HG03066 (cell line): ENCODE measurements around the gene IPPK.

Experiments
- ATAC-seq: cut with Tn5 transposase; IDR thresholded peaks from one replicate; pipeline ENCODE4 v1.9.1; 2021; ENCODE audit warnings: low read depth; ENCODE audit not compliant: unreplicated experiment

The IPPK gene

DNA sequence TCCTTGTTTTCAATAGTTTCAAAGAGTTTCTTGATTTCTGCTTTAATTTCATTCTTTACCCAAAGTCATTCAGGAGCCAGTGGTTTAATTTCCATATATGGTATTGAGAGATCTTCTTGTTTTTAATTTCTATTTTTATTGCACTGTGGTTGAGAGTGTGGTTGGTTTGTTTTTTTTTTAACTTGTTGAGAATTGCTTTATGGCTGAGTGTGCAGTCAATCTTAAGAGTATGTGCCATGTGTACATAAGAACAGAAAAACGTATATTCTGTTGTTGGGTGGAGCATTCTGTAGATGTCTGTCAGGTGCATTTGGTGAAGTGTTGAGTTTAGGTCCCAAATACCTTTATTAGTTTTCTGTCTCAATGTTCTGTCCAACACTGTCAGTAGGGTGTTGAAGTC, 26.7 kb upstream of the IPPK start:
- ATAC-seq = no peak

GRCh38 chr9:92686954-92687353, 17.0 kb upstream of the IPPK start:
- no peak for ATAC-seq

DNA sequence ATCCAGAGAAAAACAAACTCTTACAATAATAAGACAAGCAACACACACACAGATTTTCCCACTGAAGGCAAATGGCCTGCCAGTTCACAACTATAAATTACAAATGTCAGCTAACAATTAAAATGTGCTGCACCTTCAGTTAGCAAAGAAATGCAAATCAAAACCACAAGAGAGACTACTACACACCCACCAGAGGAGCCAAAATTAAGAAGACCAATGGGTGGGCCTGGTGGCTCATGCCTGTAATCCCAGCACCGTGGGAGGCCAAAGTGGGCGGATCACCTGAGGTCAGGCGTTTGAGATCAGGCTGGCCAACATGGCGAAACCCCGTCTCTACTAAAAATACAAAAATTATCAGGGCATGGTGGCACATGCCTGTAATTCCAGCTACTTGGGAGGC, 15.1 kb upstream of the IPPK start:
- no peak for ATAC-seq

DNA sequence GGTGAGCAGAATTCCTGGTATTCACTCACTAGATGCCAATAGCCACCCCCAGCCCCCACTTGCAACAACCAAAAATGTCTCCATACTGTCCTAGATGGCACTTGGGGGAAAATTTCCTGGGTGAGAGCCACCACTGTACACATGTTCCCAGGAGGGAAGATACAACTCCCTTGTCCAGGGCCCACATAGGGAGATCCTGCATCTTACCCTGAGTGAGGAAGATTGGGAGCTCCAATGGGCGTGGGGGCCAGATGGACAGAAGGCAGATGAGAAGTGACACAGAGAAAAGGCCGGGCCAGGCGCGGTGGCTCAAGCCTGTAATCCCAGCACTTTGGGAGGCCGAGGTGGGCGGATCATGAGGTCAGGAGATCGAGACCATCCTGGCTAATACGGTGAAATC, 12.3 kb upstream of the IPPK start:
- ATAC-seq = no peak

GRCh38 chr9:92680166-92681119, 10.5 kb upstream of the IPPK start:
- no peak for ATAC-seq

DNA sequence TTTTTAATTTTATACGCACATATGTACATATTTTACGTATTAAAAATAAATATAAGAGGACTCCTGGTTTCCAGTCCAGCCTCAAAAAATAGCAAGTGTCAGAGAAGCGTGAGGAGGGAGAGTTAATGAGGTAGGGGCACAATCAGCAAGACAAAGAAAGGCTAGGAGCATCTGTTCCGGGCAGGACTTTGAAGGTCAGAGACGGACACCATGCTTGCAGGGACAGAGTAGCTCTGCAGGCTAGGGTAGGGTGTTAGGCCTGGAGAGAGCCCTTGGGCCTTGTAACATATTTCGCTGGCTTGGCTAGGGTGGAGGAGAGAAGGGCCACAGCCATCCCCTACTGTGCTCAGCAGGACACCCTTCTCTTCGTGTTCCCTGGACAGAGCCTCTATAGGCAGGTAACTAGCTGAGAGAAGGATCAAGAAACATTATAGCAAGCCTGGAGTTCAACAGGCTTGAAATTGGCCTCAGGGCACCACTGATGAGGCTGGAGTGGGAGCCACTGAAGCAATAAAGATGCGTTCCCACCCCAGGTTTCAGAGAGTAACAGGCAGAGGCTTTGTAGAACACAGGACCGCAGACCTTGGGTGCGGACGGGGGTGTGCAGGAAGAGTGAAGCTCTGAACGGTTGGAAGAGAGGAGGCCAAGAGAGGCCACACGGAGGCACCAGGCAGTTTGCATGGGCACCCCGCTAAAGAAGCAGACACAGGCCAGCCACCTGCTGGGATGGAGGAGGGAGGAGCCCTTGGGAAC, 9.7 kb upstream of the IPPK start:
- ATAC-seq = no peak

GRCh38 chr9:92671323-92671722, 1.4 kb upstream of the IPPK start:
- ATAC-seq = no peak

GRCh38 chr9:92669527-92669889, 423 bp downstream of the IPPK start:
- peak; percentile 5 for ATAC-seq

DNA sequence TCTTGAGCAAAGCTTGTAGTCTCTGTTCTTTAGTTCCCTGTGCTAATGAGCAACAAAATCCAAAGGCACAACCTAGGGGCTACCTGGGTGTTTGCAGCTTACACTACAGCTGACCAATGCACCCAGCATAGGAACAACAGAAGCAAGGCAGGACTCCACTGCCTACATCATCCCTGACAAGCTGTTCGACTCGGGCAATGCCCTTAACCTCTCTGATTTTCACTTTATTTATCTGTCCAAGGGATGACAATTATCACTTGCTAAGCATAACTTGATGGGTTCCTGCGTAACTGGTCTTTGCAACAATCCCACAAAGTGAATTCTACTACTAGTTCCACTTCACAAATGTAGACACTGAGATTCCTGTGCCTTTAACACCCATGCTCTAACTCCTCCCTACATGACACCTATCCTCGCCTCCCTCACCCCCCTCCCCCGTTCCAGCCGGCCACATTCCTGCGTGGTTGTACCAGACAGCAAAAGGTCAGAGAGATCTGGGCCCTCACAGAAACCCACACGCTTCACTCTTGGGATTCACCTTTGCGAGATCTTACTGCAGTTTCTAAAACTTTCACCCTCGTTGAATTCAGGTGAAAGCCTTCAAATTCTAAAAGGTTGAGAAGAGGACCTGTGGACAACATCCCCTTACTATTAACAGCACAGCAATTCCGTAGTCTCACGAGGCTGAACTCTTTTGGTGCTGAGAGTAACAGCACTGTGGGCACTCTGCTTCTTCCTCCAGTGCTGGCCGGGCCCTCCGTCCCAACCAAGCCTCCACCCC, 995 bp downstream of the IPPK start:
- ATAC-seq = no peak

GRCh38 chr9:92666912-92667532, 2.9 kb downstream of the IPPK start:
- no peak for ATAC-seq

GRCh38 chr9:92666236-92666635, 3.7 kb downstream of the IPPK start:
- ATAC-seq = no peak

- no peak for ATAC-seq
Measured at GRCh38 chr9:92665836-92666235, 4.1 kb downstream of the IPPK start.

DNA sequence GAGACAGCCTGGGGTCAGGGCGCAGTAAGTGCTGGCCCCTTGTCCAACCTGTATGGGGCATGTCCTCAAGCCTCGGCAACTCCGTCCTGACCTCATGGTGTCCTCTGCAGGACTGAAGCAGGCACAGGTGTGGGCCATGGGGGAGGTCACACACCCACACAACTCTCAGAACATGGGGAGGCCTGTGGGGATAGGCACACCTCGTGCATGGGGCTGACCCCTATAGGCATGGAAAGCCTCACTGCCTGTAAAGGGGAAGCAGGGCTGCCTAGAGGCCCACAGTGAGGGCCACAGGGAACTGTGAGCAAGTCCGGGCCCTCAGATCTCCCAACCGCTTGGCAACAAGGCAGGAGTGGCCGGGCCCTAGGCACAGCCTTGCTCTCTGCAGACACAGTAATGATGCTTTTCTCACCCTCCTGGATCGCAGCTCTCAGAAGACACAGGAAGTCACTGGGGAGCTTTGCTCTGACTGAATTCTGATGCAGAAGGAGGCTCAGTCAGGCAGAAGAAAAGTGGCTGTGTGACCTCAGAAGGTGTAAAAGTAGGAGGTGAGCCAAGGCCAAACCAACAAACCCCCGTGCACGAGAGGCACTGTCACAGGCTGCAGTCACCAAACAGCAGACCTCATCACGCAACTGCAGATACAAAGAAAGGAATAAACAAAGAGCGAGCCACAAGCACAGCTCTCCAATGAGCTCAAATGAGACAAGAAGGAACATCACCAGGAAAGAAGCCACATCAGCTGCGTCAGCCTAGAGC, 5.4 kb downstream of the IPPK start:
- ATAC-seq = no peak

GRCh38 chr9:92663951-92664350, 6.0 kb downstream of the IPPK start:
- ATAC-seq = no peak

- no peak for ATAC-seq
Measured at GRCh38 chr9:92663126-92663525, 6.8 kb downstream of the IPPK start.

DNA sequence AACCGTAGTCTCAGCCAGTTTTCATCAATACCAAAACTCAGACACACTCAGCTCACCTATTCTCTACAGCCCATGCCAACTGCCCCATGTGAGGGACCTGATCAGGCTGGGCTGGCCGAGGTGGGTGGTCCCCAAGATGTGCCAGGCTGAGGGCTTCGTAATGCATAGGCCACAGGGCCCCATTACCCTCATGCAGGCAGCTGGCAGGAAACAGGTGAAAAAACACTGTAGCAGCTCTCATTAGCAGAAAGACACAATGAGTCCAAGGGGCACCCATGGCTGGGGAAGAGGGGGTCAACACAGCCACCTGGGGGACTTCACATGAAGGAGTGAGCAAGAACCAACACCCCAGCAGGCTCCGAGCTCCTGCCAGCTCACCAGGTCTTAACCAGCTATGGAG, 8.2 kb downstream of the IPPK start:
- no peak for ATAC-seq

DNA sequence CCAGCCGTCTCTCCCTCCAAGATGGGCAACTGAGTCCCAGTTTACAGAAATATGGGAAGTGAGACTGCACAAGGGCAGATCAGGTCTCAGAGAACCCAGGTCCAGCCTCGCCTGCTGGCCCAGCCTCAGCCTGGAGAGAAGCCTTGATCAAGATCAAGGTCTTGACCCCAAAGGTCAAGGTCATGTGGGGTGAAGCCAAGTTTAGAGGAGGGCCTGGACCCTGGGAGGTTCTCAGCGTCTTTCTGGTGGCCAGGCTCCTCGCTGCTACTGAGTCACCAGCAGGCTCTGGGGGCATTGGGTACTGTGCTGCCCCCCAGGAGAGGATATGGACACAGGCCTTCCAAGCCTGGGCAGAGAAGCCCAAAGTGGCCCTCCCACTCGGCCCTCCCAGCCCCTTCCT, 8.8 kb downstream of the IPPK start:
- ATAC-seq = no peak

DNA sequence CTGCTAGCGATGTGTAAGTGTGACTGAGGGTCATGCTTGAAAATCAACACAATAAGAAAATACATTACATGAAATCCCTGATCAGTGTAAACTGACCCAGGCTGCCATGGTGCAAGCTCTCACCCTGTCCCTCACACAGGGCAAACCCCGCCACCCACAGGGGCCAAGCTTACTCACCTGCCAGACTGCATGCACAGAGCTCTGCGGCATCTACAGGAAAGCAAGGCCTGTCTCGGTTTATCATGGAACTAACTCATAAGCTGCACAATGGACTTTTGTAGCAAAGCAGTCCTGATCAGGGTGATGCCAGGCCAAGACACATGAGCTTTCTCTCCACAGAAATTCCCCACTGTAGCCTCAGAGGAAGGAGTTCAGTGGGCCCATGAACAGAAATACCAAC, 9.7 kb downstream of the IPPK start:
- ATAC-seq = no peak

DNA sequence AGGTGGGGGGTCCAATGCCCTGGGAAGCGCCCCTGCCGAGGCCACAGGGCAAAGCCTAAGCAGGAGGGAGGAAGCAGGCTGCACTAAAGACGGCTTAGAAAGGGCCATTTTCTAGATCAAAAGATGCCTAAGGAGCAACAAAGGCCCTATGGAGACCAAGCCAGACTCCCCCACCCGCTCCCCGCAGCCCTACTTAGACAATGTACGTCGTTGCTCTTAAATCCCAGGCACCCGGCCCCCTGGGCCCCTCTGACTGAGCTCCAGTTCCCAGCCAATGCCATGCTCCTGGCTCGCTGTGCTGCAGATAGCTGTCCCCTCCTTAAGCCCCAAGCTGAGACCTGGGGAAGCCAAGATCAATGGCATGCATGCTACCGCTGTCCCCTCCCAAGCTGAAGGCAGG, 10.3 kb downstream of the IPPK start:
- ATAC-seq = no peak

- ATAC-seq = no peak
Measured at GRCh38 chr9:92658611-92659010, 11.3 kb downstream of the IPPK start.
